Ovary (tissue), 3 donors: ENCODE data around the gene ALKBH6.

ENCODE experiments used
- CTCF ChIP-seq, 3 donors: fragments of 450-650 bp in 2 of 3; fragments of 200-600 bp in 1 of 3; IDR thresholded peaks; one replicate each; pipeline versions ENCODE4 v1.5.1 to v1.8.0; 2016 to 2022; ENCODE audit warnings: antibody characterized with exemption in 3 of 3, mild to moderate bottlenecking in 1 of 3
- EP300 ChIP-seq: sonication (generic); formaldehyde crosslinking; IDR thresholded peaks from one replicate; pipeline ENCODE4 v1.6.1; 2017; ENCODE audit warnings: antibody characterized with exemption
- POLR2A ChIP-seq: fragments of 450-650 bp; IDR thresholded peaks from one replicate; pipeline ENCODE4 v1.6.1; 2017; ENCODE audit warnings: antibody characterized with exemption, mild to moderate bottlenecking, moderate library complexity
- donor health status: DM: no; HTN: no; CAD: no.

- TF ChIP-seq CTCF (IDR thresholded peaks at IDR 0.05) (no peak), POLR2A (no peak), EP300 (no peak)
Measured at GRCh38 chr19:36027696-36028095, 13.7 kb upstream of the ALKBH6 start.
